ENCODE data around the gene ORAI3. TPM values are rescaled to one million over a fixed set of nuclear protein-coding genes. Genes with fewer than 3 reads are reported as not detected.

Gene ORAI3
- polyA plus RNA-seq, 4 donors, result 13.1 to 18.7 (median 17.4) TPM

- no peak for DNase-seq (ENCODE audit: low read depth in 4 of 4, low spot score in 3 of 4)
Measured at GRCh38 chr16:30987581-30988190, 38.8 kb downstream of the ORAI3 start.

GRCh38 chr16:30989469-30990047 is 40.7 kb downstream of the ORAI3 start:
- DNase-seq (ENCODE audit: low read depth in 4 of 4, low spot score in 3 of 4), result no peak

DNA sequence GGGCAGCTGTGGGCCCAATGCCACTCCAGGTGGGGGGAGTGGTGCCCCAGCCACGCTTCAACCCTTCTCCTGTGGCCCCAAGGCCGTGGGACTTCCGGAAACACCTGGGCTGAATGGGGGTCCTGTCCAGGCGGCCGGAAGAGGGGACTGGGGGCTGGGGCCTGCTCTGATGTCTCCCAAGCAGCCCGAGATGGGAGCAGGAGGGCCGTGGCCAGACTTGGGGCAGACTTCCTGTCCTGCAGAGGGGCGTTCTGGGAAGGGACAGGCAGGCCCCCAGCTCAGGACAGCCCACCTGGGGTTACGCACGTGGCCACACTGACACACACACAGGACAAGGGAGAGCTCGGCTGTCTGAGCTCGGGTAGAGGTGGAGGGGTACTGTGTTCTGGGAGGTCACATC is 41.2 kb downstream of the ORAI3 start:
- no peak for DNase-seq (ENCODE audit: low read depth in 4 of 4, low spot score in 3 of 4)

DNA sequence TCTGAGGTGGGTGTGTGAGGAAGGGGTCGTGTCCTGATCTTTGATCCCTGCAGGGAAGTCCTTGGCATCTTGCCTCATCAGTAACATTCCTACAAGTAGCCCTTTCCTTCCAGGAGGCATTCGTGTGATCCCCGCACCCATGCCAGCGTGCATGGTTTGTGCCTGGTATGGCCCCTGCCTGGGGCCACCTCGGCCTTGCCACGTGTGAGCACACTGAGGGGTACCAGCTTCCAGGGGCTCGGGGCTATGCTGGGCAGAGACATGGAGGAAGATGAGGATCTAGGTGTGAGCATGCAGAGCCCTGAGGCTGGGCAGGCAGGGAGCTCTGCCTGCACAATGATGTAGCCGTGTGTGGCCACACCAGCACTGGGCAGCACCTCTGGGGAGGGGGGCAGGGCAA is 42.2 kb downstream of the ORAI3 start:
- no peak for DNase-seq (ENCODE audit: low read depth in 4 of 4, low spot score in 3 of 4)

DNA sequence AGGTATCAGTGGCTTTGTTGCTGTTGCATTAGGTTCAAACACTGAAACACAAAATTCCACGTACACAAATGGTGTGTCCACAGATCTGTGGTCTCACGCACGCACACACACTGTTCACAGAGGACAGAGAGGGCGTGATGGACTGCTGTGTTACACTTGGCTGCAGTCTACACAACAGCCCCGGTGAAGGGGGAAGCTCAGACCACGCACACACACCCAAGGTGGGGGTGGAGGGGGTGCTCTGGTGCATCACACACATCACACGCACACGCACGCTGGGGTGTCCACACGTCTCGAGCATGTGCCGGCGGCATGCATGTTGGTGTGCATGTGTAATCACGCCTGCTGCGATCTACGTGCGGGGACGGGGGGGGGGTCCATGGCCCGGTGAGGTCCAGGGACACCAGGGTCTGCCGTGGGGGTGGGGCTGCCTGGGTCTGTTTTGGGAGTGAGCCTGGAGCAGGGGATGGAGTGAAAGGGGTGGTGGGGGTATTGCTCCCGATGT is 43.5 kb downstream of the ORAI3 start:
- no peak for DNase-seq (ENCODE audit: low read depth in 4 of 4, low spot score in 3 of 4)

GRCh38 chr16:30992931-30993816 is 44.3 kb downstream of the ORAI3 start:
- DNase-seq (ENCODE audit: low read depth in 4 of 4, low spot score in 3 of 4), result no peak

- no peak for DNase-seq (ENCODE audit: low read depth in 4 of 4, low spot score in 3 of 4)
Measured at GRCh38 chr16:30995927-30996323, 47.1 kb downstream of the ORAI3 start.

DNA sequence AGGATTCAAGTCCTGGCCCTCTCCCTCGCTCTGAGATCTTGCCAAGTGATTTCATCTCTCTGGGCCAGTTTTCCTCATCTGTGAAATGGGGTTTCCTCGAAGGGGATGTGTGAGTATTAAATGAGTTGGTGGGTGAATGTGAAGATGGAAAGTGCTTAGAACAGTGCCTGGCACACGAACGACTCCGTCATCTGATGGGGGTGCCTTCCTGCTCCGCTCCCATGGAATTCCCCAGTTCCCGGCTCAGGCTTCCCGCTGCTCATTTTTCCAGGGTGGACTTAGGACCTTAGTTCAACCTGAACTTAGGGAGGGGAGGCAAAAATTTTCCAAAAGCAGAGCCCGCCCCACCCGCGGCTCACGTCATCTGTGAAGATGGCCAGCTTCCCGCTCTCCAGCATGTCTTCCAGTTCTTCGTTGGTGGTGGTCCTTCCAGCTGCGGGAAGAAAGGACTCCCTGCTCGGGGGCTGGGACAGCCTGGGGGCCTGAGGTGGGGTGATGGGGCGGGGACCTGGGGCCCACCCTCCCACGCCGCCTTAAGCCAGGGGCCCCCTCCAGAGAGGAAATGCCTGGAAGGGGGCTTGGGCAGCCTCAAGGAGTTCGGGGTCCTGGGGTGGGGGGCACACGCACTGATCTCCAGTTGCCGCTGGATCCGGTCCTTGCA is 47.6 kb downstream of the ORAI3 start:
- no peak for DNase-seq (ENCODE audit: low read depth in 4 of 4, low spot score in 3 of 4)

DNA sequence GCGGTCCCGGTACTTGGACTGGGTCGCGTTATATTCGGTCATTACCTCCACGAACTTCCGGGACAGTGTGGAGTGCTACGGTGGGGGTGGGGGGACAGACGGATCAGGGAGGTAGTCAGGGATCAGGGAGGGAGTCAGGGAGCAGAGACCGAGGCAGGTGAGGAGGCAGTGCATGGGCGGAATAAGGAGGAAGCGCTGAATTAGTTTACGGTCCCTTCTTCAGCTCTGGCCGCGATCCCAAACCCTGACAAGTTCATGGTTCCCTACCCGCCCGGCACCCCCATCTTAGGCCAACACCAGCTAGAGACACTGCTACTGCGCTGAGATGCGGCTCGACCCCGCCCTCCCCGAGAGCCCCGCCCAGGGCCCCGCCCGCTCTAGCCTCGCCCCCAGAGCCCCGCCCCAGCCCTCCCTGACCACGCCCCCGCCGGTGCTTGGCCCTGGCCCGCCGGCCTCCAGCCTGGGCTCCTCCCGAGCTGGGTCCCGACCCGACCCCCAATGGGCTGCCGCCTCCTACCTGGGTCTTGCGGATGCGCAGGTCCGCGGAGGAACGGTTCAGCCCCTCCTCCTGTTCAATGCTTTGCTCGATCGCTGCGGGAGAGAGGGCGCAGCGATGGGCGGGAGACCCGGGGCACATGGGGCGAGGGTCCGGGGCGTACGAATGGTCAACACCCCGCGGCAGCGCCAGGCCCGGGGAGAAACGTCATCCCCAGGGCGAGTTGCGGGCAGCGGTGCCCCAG is 48.3 kb downstream of the ORAI3 start:
- no peak for DNase-seq (ENCODE audit: low read depth in 4 of 4, low spot score in 3 of 4)

DNA sequence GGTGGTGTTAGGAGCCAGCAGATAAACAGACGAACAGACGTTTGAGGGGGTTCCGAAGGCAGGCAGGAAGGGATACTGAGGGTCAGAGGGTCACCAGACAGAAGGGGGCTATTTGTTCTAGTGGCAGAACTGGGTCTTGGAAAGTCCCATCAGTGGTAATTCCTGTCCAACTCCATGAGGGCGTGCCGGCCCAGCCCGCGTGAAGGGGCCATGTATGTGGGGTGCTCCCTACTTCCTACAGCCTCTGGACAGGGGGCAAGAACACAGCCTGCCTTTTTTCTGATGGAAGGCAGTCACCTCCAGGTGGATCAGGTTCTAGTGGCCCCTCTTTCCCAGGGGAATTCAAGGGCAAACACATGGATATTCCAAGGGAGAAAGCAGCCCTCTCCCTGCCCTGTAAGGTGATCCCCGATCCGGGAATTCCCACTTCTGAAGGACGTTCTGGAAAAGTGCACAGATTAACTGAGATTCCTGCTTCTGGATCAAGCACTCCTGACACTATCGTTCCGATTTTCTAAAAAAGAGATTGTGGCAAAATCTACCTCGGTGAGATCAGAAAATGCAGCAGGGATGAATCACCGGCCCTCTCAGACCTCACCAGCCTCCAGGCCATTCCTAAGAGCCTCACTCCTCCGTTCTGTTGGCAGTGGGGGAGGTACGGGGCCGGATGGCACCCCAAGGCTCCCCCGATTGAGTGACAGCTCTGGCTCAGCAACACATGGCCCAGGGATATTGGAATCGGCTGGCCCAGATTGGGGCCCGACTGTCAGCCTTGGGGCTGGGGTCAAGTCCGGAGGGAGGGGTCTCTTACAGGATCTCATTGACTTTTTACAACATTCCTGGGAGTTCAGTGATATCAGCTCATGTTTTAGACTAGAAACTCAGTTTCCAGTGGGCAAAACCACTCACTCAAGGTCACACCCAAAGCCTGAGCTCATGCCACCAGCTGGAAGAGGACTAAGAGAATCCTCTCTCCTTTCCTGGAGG is 49.1 kb downstream of the ORAI3 start:
- DNase-seq (ENCODE audit: low read depth in 4 of 4, low spot score in 3 of 4), result no peak

GRCh38 chr16:30998852-30999761 is 50.2 kb downstream of the ORAI3 start:
- DNase-seq (ENCODE audit: low read depth in 4 of 4, low spot score in 3 of 4), result no peak

GRCh38 chr16:31000671-31001382 is 52.0 kb downstream of the ORAI3 start:
- DNase-seq (ENCODE audit: low read depth in 4 of 4, low spot score in 3 of 4), result no peak

DNA sequence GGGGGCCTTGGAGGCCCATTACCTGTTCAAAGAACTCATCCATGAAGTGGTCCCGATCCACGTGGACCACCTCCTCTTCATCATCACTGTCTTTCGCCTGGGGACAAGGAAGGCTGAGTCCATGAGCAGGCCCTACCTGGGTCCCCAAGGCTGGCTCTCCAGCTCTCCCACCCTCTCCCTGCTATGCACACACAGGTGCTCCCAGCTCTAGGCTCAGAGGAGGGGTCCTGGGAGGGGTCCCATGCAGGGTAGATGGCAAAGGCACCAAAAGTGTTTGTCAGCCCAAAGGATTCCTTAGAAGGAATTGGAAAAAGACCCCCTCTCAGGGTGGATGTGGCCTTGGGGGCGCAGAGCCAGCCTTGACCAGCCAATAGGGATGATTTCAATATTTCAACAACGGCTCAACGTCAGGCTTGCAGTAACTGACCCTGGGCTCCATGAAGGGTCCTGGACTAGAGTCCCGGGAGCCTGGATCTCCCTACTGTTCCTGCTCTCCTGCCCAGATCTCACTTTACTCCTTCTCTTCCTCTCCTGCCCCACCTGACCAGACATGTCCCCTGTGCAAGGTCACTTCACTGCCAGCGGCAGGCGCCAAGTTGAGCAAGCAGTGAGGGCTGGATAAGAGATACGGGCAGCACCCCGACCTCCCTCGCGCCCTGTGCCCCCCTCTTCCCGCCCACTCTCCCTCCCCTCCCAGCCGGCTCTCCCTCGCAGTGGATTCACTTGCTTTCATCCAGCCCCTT is 52.8 kb downstream of the ORAI3 start:
- DNase-seq (ENCODE audit: low read depth in 4 of 4, low spot score in 3 of 4), result no peak

DNA sequence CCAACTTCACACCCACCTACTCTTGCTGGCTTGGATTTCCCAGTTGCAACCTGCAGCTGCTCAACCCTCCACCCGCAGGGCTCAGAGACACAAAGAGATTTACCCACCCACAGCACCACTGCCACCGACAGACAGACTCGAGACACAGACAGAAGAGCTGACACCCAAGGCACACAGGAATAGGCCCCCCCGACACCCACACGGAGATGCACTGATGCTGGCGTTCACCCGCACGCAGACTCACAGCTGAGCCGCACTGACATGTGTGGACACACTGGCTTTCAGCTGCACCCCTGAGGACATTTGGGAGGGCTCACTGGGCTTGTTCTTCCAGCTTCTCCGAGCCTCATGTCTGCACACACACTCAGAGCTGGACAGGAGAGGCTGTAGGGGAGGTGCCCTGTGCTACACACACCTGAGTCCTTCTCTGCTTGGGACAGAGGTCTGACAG is 53.4 kb downstream of the ORAI3 start:
- DNase-seq (ENCODE audit: low read depth in 4 of 4, low spot score in 3 of 4), result no peak

DNA sequence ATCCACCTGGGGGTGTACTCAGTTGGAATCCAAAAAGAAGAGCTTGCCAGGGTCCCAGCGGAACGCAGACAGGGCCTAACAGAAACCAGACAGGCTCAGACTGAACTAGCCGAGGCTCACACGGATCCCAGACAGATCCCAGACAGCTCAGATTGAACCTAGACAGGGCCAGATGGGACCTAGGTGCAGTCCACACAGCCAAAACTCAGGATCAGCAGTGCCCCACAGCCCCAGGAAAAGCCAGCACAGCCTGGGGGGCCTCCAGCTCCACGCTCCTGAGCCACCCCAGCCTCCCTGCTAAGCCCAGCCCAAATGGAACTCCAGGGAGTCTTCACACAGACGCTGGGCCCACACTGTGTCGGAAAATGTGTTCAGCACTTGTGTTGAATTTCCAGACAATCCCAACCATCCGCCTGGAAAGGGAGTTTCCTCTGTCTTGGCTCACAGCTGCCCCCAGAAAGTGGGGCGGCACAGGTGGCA is 54.0 kb downstream of the ORAI3 start:
- DNase-seq (ENCODE audit: low read depth in 4 of 4, low spot score in 3 of 4), result no peak

DNA sequence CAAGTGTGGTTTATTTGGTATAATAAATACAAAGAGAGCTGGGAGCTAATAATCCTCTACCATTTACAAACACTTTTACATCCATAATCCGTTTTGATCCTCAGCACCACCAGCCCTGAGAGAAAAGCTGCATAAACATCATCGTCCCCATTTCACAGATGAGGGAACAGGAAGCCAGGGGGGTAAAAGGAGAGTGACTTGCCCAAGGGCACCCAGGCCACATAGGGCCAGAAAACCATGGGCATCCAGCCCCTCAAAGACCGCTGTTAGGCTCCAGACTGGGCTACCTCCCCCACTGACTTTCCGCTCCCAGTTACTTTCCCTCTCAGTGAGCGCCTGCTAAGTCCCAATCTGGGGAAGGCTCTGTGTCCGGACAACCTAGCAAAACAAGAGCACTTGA is 54.9 kb downstream of the ORAI3 start:
- DNase-seq (ENCODE audit: low read depth in 4 of 4, low spot score in 3 of 4), result no peak

Measured in left renal pelvis (tissue), 4 donors.